ENCODE data around the gene ADAMTS10.
"Not testable (repeated sequence)": the region's sequence is repeated elsewhere in the genome, so short reads cannot be mapped to it uniquely, and the experiment has no call there.

ADAMTS10 gene

DNA sequence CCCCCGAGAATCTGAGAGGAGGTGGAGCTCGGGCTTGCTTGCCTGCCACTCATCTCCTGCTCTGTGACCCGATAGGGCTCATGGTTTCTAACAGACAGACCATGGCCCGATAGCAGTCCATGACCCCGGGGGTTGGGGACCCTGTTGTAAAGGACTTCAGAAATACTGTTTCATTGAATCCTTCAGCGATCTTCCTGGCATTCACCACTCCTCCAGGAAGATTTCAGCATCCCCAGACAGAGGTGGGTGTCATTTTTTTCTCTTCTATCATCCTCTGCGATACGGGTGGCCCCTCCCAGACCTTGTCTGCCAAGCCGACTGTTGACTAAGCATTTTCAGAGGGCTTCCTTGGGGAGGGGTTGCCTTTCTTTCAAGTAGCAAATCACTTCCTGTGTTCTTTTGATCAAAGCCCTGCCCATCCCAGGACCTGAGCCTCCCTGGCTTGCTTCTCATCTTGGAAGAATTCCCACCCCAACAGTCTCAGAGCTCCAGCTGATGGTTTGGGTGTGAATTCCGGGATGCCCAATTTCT is 35.0 kb downstream of the ADAMTS10 start:
- Histone ChIP-seq H3K4me3 (ENCODE audit: low read depth, low read length) (no peak overlapping the region), H3K36me3 (ENCODE audit: control insufficient read depth, insufficient read depth, low read length) (no peaks in the 10 kb centered on the region), H3K27ac (ENCODE audit: low read depth, low read length) (no peak overlapping the region), H3K4me1 (ENCODE audit: control insufficient read depth, insufficient read depth, low read length) (peaks cover 8% of the 10 kb centered on the region), H3K9me3 (ENCODE audit: control insufficient read depth, insufficient read depth, low read length) (no peaks in the 10 kb centered on the region), H3K27me3 (ENCODE audit: control insufficient read depth, insufficient read depth, low read length) (no peaks in the 10 kb centered on the region), H3K9ac (ENCODE audit: low read depth, low read length) (no peak overlapping the region)

DNA sequence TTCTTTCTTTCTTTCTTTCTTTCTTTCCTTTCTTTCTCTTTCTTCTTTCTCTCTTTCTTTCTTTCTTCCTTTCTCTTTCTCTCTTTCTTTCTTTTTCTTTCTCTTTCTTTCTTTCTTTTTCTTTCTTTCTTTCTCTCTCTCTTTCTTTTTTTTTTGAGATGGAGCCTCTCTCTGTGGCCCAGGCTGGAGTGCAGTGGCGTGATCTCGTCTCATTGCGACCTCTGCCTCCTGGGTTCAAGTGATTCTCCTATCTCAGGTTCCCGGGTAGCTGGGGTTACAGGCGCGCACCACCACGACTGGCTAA is 35.9 kb downstream of the ADAMTS10 start:
- H3K9ac ChIP-seq (ENCODE audit: low read depth, low read length); H3K4me1 ChIP-seq (ENCODE audit: control insufficient read depth, insufficient read depth, low read length); H3K36me3 ChIP-seq (ENCODE audit: control insufficient read depth, insufficient read depth, low read length); H3K9me3 ChIP-seq (ENCODE audit: control insufficient read depth, insufficient read depth, low read length); H3K27ac ChIP-seq (ENCODE audit: low read depth, low read length); H3K4me3 ChIP-seq (ENCODE audit: low read depth, low read length); H3K27me3 ChIP-seq (ENCODE audit: control insufficient read depth, insufficient read depth, low read length): not testable (repeated sequence)

DNA sequence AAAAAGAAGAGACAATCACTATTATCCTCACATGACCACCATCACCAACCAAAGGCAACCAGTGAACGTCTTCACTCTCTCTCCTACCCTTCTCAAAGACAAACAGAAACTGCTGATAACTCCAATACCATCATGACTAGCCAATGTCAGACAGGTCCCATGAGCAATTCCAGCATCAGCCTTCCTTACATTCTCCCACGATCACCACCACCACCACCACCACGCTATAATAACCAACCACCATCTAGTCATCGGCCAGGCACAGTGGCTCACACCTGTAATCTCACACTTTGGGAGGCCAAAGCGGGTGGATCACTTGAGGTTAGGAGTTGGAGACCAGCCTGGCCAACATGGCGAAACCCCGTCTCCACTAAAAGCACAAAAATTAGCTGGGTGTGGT is 37.2 kb downstream of the ADAMTS10 start:
- no peaks in the 10 kb centered on the region for H3K36me3 ChIP-seq (ENCODE audit: control insufficient read depth, insufficient read depth, low read length)
- H3K27me3 ChIP-seq (ENCODE audit: control insufficient read depth, insufficient read depth, low read length): no peaks in the 10 kb centered on the region
- no peak overlapping the region for H3K9ac ChIP-seq (ENCODE audit: low read depth, low read length)
- H3K4me3 ChIP-seq (ENCODE audit: low read depth, low read length): no peak overlapping the region
- peaks cover 5% of the 10 kb centered on the region; the same call in 1 of the 2 replicates for H3K4me1 ChIP-seq (ENCODE audit: control insufficient read depth, insufficient read depth, low read length)
- H3K9me3 ChIP-seq (ENCODE audit: control insufficient read depth, insufficient read depth, low read length): no peaks in the 10 kb centered on the region
- no peak overlapping the region for H3K27ac ChIP-seq (ENCODE audit: low read depth, low read length)

DNA sequence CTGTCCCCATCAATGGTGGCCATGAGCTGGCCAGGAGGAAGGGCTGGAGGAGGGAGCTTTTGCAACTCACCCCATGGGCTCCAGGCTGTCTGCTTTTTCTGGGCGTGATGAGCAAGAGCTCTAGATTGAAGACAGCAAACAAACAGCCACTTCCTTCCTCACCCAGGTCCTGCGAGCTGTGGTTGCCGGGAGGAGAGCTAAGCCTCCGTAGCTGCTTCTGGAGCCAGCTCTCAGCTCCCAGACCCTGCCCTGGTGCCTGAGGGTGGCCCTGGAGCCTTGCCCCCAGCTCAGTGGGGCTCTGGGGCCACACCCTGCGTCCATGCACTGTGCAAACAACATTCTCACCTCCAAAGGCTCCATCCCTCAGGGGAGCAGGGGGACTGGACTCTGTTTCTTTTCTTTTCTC is 39.5 kb downstream of the ADAMTS10 start:
- Histone ChIP-seq H3K9ac (ENCODE audit: low read depth, low read length) (no peak overlapping the region), H3K27me3 (ENCODE audit: control insufficient read depth, insufficient read depth, low read length) (no peaks in the 10 kb centered on the region), H3K4me3 (ENCODE audit: low read depth, low read length) (no peak overlapping the region), H3K27ac (ENCODE audit: low read depth, low read length) (no peak overlapping the region), H3K9me3 (ENCODE audit: control insufficient read depth, insufficient read depth, low read length) (no peaks in the 10 kb centered on the region), H3K36me3 (ENCODE audit: control insufficient read depth, insufficient read depth, low read length) (no peaks in the 10 kb centered on the region), H3K4me1 (ENCODE audit: control insufficient read depth, insufficient read depth, low read length) (peaks cover 5% of the 10 kb centered on the region; the same call in 1 of the 2 replicates)

DNA sequence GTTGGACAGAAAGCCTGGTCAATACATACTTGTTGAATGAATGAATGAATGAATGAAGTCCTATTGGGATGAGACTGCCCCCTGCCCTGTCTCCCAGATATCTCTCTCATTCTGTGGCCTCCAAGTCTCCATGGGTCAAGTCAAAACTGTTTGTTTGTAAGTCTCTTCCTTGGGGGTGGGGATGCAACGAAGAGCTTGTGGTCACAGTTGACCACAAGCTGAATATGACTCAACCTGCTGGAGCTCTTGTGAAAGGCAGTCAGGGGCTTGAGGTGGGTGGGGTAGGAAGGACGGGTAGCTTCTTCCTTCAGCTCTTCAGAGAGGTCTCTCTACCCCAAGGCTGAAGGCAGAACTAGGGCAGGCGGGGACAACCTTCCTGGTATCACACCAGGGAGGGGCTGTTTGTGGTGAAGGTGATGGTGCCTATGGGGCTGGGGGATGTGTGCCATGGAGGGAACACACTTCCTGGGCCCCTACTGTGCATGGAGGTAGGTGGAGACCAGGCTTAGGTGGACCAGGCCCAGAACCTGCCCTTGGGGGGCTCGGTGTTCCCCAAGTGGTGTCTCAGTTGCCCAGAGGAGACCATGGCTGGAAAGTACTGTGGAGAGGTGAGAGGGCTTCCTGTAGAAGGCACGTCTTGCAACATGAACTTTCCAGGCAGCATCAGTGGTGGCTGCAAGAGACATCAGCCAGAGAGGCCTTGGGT is 41.3 kb downstream of the ADAMTS10 start:
- Histone ChIP-seq H3K9me3 (ENCODE audit: control insufficient read depth, insufficient read depth, low read length) (no peaks in the 10 kb centered on the region), H3K27ac (ENCODE audit: low read depth, low read length) (no peak overlapping the region), H3K4me3 (ENCODE audit: low read depth, low read length) (no peak overlapping the region), H3K27me3 (ENCODE audit: control insufficient read depth, insufficient read depth, low read length) (no peaks in the 10 kb centered on the region), H3K36me3 (ENCODE audit: control insufficient read depth, insufficient read depth, low read length) (no peaks in the 10 kb centered on the region), H3K4me1 (ENCODE audit: control insufficient read depth, insufficient read depth, low read length) (no peaks in the 10 kb centered on the region), H3K9ac (ENCODE audit: low read depth, low read length) (no peak overlapping the region)

DNA sequence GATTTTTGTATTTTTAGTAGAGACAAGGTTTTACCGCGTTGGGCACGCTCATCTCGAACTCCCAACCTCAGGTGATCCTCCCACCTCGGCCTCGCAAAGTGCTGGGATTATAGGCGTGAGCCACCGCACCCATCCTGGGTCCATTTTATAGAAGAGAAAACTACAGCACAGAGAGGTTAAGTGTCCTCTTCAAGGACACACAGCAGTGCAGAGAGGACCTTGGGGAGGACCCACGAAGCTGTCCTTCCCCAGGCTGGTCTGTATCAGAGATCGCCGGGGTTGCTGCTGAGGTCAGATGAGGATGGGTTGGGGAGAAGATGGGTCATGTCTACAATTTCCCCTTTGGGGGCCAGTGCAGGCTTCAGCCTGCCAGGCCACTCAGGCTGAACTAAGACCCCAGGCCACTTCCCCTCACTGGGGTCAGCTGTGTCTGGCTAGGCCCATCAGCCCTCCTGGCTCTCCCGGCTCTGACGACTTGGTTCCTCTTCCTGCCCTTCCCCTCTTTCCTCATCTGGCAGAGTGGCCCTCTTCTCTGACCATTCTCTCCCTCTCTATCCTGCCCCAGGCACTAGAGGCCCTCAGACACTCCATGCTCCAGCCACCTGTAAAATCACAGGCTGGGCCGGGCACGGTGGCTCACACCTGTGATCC is 42.9 kb downstream of the ADAMTS10 start:
- no peaks in the 10 kb centered on the region for H3K36me3 ChIP-seq (ENCODE audit: control insufficient read depth, insufficient read depth, low read length)
- no peak overlapping the region for H3K9ac ChIP-seq (ENCODE audit: low read depth, low read length)
- H3K27ac ChIP-seq (ENCODE audit: low read depth, low read length): no peak overlapping the region
- no peak overlapping the region for H3K4me3 ChIP-seq (ENCODE audit: low read depth, low read length)
- H3K27me3 ChIP-seq (ENCODE audit: control insufficient read depth, insufficient read depth, low read length): no peaks in the 10 kb centered on the region
- no peaks in the 10 kb centered on the region for H3K9me3 ChIP-seq (ENCODE audit: control insufficient read depth, insufficient read depth, low read length)
- H3K4me1 ChIP-seq (ENCODE audit: control insufficient read depth, insufficient read depth, low read length): no peaks in the 10 kb centered on the region

DNA sequence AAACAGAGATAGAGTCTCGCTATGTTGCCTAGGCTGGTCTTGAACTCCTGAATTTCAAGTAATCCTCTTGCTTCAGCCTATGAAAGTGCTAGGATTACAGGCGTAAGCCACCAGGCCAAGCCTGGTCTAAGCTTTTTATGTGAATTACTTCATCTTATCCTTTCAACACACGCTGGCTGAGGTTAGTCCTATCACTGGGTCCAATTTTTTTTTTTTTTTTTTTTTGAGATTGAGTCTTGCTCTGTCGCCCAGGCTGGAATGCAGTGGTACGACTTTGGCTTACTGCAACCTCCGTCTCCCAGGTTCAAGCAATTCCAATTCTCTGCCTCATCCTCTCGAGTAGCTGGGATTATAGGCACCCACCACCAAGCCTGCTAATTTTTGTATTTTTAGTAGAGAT is 43.7 kb downstream of the ADAMTS10 start:
- no peak overlapping the region for H3K9ac ChIP-seq (ENCODE audit: low read depth, low read length)
- no peaks in the 10 kb centered on the region for H3K4me1 ChIP-seq (ENCODE audit: control insufficient read depth, insufficient read depth, low read length)
- H3K27ac ChIP-seq (ENCODE audit: low read depth, low read length): no peak overlapping the region

DNA sequence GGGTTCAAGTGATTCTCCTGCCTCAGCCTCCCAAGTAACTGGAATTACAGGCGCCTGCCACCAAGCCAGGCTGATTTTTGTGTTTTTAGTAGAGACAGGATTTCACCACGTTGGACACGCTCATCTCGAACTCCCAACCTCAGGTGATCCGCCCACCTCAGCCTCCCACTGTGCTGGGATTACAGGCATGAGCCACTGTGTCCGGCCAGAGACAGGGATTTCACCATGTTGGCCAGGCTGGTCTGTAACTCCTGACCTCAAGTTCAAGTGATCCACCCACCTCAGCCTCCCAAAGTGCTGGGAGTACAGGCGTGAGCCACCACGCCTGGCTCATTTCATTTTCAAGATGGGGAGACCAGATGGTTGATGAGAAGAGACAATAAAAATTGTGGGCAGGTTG is 45.6 kb downstream of the ADAMTS10 start:
- H3K4me1 ChIP-seq (ENCODE audit: control insufficient read depth, insufficient read depth, low read length); H3K36me3 ChIP-seq (ENCODE audit: control insufficient read depth, insufficient read depth, low read length); H3K27me3 ChIP-seq (ENCODE audit: control insufficient read depth, insufficient read depth, low read length); H3K9me3 ChIP-seq (ENCODE audit: control insufficient read depth, insufficient read depth, low read length); H3K27ac ChIP-seq (ENCODE audit: low read depth, low read length); H3K4me3 ChIP-seq (ENCODE audit: low read depth, low read length); H3K9ac ChIP-seq (ENCODE audit: low read depth, low read length): not testable (repeated sequence)

More for the DNA sequence above, 43.7 kb downstream of the ADAMTS10 start:
- no peaks in the 10 kb centered on the region for H3K9me3 ChIP-seq (ENCODE audit: control insufficient read depth, insufficient read depth, low read length)
- no peak overlapping the region for H3K4me3 ChIP-seq (ENCODE audit: low read depth, low read length)
- no peaks in the 10 kb centered on the region for H3K27me3 ChIP-seq (ENCODE audit: control insufficient read depth, insufficient read depth, low read length)
- H3K36me3 ChIP-seq (ENCODE audit: control insufficient read depth, insufficient read depth, low read length): no peaks in the 10 kb centered on the region

DNA sequence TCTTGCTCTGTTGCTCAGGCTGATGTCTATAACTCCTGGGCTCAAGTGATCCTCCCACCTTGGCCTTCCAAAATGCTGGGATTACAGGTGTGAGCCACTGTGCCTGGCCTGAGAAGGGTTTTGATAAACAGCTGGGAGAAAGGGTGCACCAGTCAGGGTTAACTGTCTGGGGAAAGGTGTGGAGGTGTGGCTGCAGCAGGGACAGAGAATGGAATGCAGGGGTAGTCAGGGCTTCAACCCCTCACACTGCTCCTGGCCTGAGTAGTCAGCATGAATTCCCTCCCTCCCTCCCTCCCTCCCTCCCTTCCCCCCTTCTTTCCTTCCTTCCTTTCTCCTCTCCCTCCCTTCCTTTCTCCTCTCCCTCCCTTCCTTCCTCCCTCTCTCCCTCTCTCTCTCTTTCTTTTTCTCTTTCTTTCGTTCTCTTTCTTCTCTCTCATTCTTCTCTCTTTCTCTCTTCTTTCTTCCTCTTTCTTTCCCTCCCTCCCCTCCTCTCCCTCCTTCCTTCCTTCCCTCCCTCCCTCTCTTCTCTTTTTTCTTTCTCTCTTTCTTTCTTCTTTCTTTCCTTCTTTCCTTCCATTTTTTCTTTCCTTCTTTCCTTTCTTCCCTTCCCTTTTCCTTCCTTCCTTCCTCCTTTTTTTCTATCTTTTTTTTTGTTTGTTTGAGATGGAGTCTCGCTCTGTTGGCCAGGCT is 49.3 kb downstream of the ADAMTS10 start:
- H3K9me3 ChIP-seq (ENCODE audit: control insufficient read depth, insufficient read depth, low read length): no peaks in the 10 kb centered on the region
- H3K4me1 ChIP-seq (ENCODE audit: control insufficient read depth, insufficient read depth, low read length): no peaks in the 10 kb centered on the region
- H3K27ac ChIP-seq (ENCODE audit: low read depth, low read length): no peak overlapping the region
- no peak overlapping the region for H3K9ac ChIP-seq (ENCODE audit: low read depth, low read length)
- no peak overlapping the region for H3K4me3 ChIP-seq (ENCODE audit: low read depth, low read length)
- no peaks in the 10 kb centered on the region for H3K27me3 ChIP-seq (ENCODE audit: control insufficient read depth, insufficient read depth, low read length)
- H3K36me3 ChIP-seq (ENCODE audit: control insufficient read depth, insufficient read depth, low read length): no peaks in the 10 kb centered on the region

DNA sequence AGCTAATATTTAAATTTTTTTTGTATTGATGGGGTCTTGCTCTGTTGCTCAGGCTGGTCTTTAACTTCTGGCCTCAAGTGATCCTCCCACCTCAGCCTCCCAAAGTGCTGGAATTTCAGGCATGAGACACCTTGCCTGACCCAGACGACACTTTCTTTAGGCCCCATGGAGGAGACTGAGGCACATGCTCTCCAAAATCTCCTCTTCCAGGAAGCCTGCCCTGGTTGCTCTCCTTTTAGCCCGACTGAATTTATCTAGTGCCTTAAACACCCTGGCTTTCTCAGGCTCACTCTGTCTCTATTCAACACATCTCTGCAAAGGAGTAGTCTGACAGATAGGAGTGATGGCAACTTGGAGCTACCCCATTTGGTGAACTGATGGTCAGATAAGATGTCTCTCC is 52.2 kb downstream of the ADAMTS10 start:
- no peak overlapping the region for H3K9ac ChIP-seq (ENCODE audit: low read depth, low read length)
- H3K36me3 ChIP-seq (ENCODE audit: control insufficient read depth, insufficient read depth, low read length): no peaks in the 10 kb centered on the region
- H3K9me3 ChIP-seq (ENCODE audit: control insufficient read depth, insufficient read depth, low read length): no peaks in the 10 kb centered on the region
- no peak overlapping the region for H3K4me3 ChIP-seq (ENCODE audit: low read depth, low read length)
- H3K27ac ChIP-seq (ENCODE audit: low read depth, low read length): no peak overlapping the region
- no peaks in the 10 kb centered on the region for H3K4me1 ChIP-seq (ENCODE audit: control insufficient read depth, insufficient read depth, low read length)
- no peaks in the 10 kb centered on the region for H3K27me3 ChIP-seq (ENCODE audit: control insufficient read depth, insufficient read depth, low read length)

DNA sequence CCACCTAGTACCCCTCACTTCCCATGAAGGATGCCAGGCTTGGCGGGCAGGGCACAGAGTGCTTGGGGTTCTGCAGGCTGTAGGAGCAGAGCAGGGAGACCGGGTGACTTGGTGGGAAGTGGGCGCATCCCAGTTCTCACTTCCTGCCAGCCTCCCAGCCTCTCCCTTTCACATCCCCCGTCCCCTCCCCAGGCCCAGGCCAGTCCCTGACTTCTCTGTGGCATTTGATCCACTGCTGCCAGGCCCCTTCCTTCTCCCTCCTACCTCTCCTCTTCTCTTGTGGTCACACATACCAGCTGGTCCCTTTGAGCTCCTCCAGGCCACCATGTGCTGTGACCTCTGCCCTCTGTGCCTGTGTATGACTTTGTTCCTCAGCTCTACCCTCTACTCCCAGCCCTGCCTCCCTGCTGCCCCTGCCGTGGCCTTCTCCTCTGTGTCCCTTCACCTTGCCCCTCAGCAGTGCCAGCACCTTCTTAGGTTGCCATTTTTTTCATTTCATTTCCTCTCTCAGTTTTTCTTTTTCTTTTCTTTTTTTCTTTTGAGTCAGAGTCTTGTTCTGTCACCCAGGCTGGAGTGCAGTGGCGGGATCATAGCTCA is 52.8 kb downstream of the ADAMTS10 start:
- H3K9ac ChIP-seq (ENCODE audit: low read depth, low read length): no peak overlapping the region
- H3K27ac ChIP-seq (ENCODE audit: low read depth, low read length): no peak overlapping the region
- H3K4me1 ChIP-seq (ENCODE audit: control insufficient read depth, insufficient read depth, low read length): no peaks in the 10 kb centered on the region
- H3K27me3 ChIP-seq (ENCODE audit: control insufficient read depth, insufficient read depth, low read length): no peaks in the 10 kb centered on the region
- no peaks in the 10 kb centered on the region for H3K36me3 ChIP-seq (ENCODE audit: control insufficient read depth, insufficient read depth, low read length)
- H3K9me3 ChIP-seq (ENCODE audit: control insufficient read depth, insufficient read depth, low read length): no peaks in the 10 kb centered on the region
- no peak overlapping the region for H3K4me3 ChIP-seq (ENCODE audit: low read depth, low read length)
